Adrenal gland (tissue), 19 donors: ENCODE results near the gene SPTB. TPM values are rescaled to one million over a fixed set of nuclear protein-coding genes. Genes with fewer than 3 reads are reported as not detected.
A peak's percentile ranks its signal among the peaks of the same experiment; 100 is the strongest.

Source experiments
- DNase-seq, 7 donors: peaks; one replicate each; pipeline ENCODE4 v3.0.0-alpha.2; 2019 to 2020
- H3K27ac ChIP-seq, 5 donors: fragments of 200-600 bp; sonication (generic) in 4 of 5; 1 replicate in 3 of 5; 2 replicates in 2 of 5; pipeline versions ENCODE4 v1.5.1 to v1.8.0; 2016 to 2020; ENCODE audit warnings: mild to moderate bottlenecking in 1 of 5
- H3K27me3 ChIP-seq: fragments of 200-600 bp; 2 replicates; pipeline ENCODE4 v1.8.0; 2021
- H3K36me3 ChIP-seq, 2 donors: fragments of 200-600 bp; replicated peaks in 1 of 2; 1 replicate in 1 of 2; 2 replicates in 1 of 2; pipeline versions ENCODE4 v1.5.1 to v1.8.0; 2018 to 2022
- H3K4me1 ChIP-seq, 2 donors: fragments of 200-600 bp; replicated peaks in 1 of 2; 1 replicate in 1 of 2; 2 replicates in 1 of 2; pipeline versions ENCODE4 v1.5.1 to v1.8.0; 2018 to 2021
- H3K4me3 ChIP-seq, 4 donors: fragments of 200-600 bp; sonication (generic) in 3 of 4; one replicate each; pipeline ENCODE4 v1.5.1; 2016 to 2018
- H3K9me3 ChIP-seq, 3 donors: fragments of 200-600 bp; sonication (generic) in 1 of 3; replicated peaks in 1 of 3; 1 replicate in 2 of 3; 2 replicates in 1 of 3; pipeline versions ENCODE4 v1.5.1 to v1.8.0; 2016 to 2021
- CTCF ChIP-seq, 6 experiments: fragments of 450-650 bp in 4 of 6; fragments of 200-600 bp in 2 of 6; sonication (generic) in 1 of 6; IDR thresholded peaks; 1 replicate in 5 of 6; 2 replicates in 1 of 6; pipeline versions ENCODE4 v1.5.1 to v1.8.0; 2016 to 2021; ENCODE audit warnings: antibody characterized with exemption in 6 of 6, mild to moderate bottlenecking in 2 of 6, moderate library complexity in 1 of 6
- POLR2A ChIP-seq, 2 donors: fragments of 450-650 bp; IDR thresholded peaks; one replicate each; pipeline ENCODE4 v1.6.1; 2017; ENCODE audit warnings: antibody characterized with exemption in 2 of 2, mild to moderate bottlenecking in 2 of 2, moderate library complexity in 1 of 2
- WGBS, 4 donors: extraction: QIAGEN DNeasy Blood & Tissue Kit in 2 of 4; methylation state at CpG; one replicate each; pipeline versions ENCODE4 v1.1.5 to v1.1.7; 2013 to 2017; 5-methylcytosine and 5-hydroxymethylcytosine counted together
- intact Hi-C, 2 donors: fragments of 100-400 bp; cut with DNase I; formaldehyde crosslinking; loops; one replicate each; pipeline versions ENCODE4 v1.14.1 to v1.15.0; 2022 to 2023
- long read RNA-seq, 10 donors: library from polyadenylated mRNA in 3 of 10; unstranded in 2 of 10; stranded (forward) in 1 of 10; transcript quantifications; one replicate each; pipeline ENCODE4 v2.0.0 and lab custom pipeline, GENCODE V29; 2021 to 2026
- polyA plus RNA-seq, 3 donors: library from polyadenylated mRNA; stranded (reverse); fragments of 200-250 nt in 2 of 3; fragments of 350-450 nt in 1 of 3; fragmentation: Illumina TruSeq in 1 of 3; extraction: RNeasy Lipid Tissue Mini Kit (QIAGEN cat#74804) in 1 of 3; gene quantifications; one replicate each; pipeline ENCODE4 v1.2.3, GENCODE V29; 2013 to 2014
- total RNA-seq, 9 donors: library from RNA; depleted of rRNA in 4 of 9; stranded (reverse); fragments of >200 nt in 4 of 9; fragments of 120-200 nt in 1 of 9; fragmentation: NEBNext Ultra II Directional in 1 of 9; extraction: Animal tissue kit (Norgen Biotek cat#: 25700) in 1 of 9; gene quantifications; one replicate each; pipeline versions ENCODE4 v1.1.0 to v1.2.4, GENCODE V29; 2013 to 2023
- donor health status: healthy with polysubstance abuse.
- donor health status: Bipolar disorder and iron deficiency.
- donor health status: DM: yes; HTN: yes; CAD: no.
- donor health status: DM: no; HTN: no; CAD: no.
- donor health status: DM: no; HTN: no; CAD: no.
- donor health status: DM: yes; HTN: yes; CAD: no.

Gene SPTB
- 1 to 10 TPM in 4 of 9 donors, under 1 TPM in 5; 0.18 to 6.1 (median 0.76) TPM for total RNA-seq
- 10 to 100 TPM in 1 of 3 donors, 1 to 10 TPM in 2; 1.1 to 14.5 (median 1.3) TPM for polyA plus RNA-seq
- long read RNA-seq, donor 1 = 0 reads
- long read RNA-seq, donor 2, partial matches to known transcripts = 0 of 1 reads
- long read RNA-seq, donor 2, other reads (novel, unspliced or antisense) = 0 of 1 reads
- long read RNA-seq, donor 3 = 0 reads
- long read RNA-seq, donor 4 = 0 reads
- long read RNA-seq, donor 5 = 0 reads
- long read RNA-seq, donor 6, partial matches to known transcripts = 1 of 2 reads
- long read RNA-seq, donor 6, other reads (novel, unspliced or antisense) = 1 of 2 reads
- long read RNA-seq, donor 7 = 0 reads
- long read RNA-seq, donor 8 = 0 reads
- long read RNA-seq, donor 9 = 0 reads
- long read RNA-seq, donor 10 = 0 reads

GRCh38 chr14:64879635-64880220 is at the start of gene SPTB:
Gene SPTB (minus strand): TSS chr14:64879907. CDS start chr14:64823094, 56,813 bp downstream.
- H3K36me3 ChIP-seq = no peaks in the 10 kb centered on the region
- DNase-seq = peak in 6 of 7 donors; percentile 8 to 71 (median 24)
- H3K4me1 ChIP-seq = peaks cover 15 to 17% of the 10 kb centered on the region in 2 donors
- peak within 1 kb of the TSS in 2 of 4 donors; percentile 22 to 54 for H3K4me3 ChIP-seq
- no peaks in the 10 kb centered on the region for H3K9me3 ChIP-seq
- intact Hi-C loops = loop anchor here in 1 of 2 donors (10.0 kb wide), 1 partner anchor 115 kb away; no protein-coding TSS in a partner anchor
- TF ChIP-seq CTCF (IDR thresholded peaks at IDR 0.05) = no peak
- TF ChIP-seq POLR2A (IDR thresholded peaks at IDR 0.05) = no peak
- 1 to 5% (median 2%) methylated on average over 12 to 61 of the region's 61 CpGs for WGBS, 4 donors
- H3K27ac ChIP-seq = peak within 1 kb of the TSS in 1 of 5 donors; percentile 37
- peaks cover 18% of the 10 kb centered on the region for H3K27me3 ChIP-seq

GRCh38 chr14:64929014-64929359 is 49.3 kb upstream of the SPTB start:
- WGBS, 4 donors = 92 to 98% (median 94%) methylated on average over 3 of the region's 3 CpGs

GRCh38 chr14:64928239-64929013 is 48.7 kb upstream of the SPTB start:
- Histone ChIP-seq H3K4me3 (no peak overlapping the region), H3K27me3 (no peaks in the 10 kb centered on the region), H3K27ac (no peak overlapping the region), H3K4me1 (peaks cover 0 to 24% of the 10 kb centered on the region in 2 donors), H3K36me3 (peaks cover 0 to 59% of the 10 kb centered on the region in 2 donors), H3K9me3 (no peaks in the 10 kb centered on the region)
- TF ChIP-seq CTCF (IDR thresholded peaks at IDR 0.05) = no peak
- TF ChIP-seq POLR2A (IDR thresholded peaks at IDR 0.05) = no peak
- 54 to 70% (median 60%) methylated on average over 7 of the region's 7 CpGs for WGBS, 4 donors
- no peak for DNase-seq
- intact Hi-C loops = no loop called here

More at GRCh38 chr14:64929014-64929359, 49.3 kb upstream of the SPTB start:
- Histone ChIP-seq H3K27ac (no peak overlapping the region), H3K36me3 (peaks cover 0 to 57% of the 10 kb centered on the region in 2 donors), H3K4me1 (peaks cover 0 to 27% of the 10 kb centered on the region in 2 donors), H3K27me3 (no peaks in the 10 kb centered on the region), H3K4me3 (no peak overlapping the region), H3K9me3 (no peaks in the 10 kb centered on the region)
- TF ChIP-seq POLR2A (IDR thresholded peaks at IDR 0.05) = no peak
- TF ChIP-seq CTCF (IDR thresholded peaks at IDR 0.05) = no peak
- no peak for DNase-seq
- intact Hi-C loops = no loop called here

- H3K27ac ChIP-seq = no peak overlapping the region
- H3K9me3 ChIP-seq = no peaks in the 10 kb centered on the region
- peaks cover 0 to 24% of the 10 kb centered on the region in 2 donors for H3K4me1 ChIP-seq
- WGBS, 4 donors = 77 to 91% (median 88%) methylated on average over 3 of the region's 3 CpGs
- no peak overlapping the region for H3K4me3 ChIP-seq
- peaks cover 0 to 48% of the 10 kb centered on the region in 2 donors for H3K36me3 ChIP-seq
- DNase-seq = no peak
- TF ChIP-seq POLR2A (IDR thresholded peaks at IDR 0.05) = no peak
- TF ChIP-seq CTCF (IDR thresholded peaks at IDR 0.05) = no peak
- intact Hi-C loops = no loop called here
- no peaks in the 10 kb centered on the region for H3K27me3 ChIP-seq
Observed at GRCh38 chr14:64927031-64927430, 47.3 kb upstream of the SPTB start.
